Measurements from ENCODE around the gene ARID2.

ARID2 gene

DNA sequence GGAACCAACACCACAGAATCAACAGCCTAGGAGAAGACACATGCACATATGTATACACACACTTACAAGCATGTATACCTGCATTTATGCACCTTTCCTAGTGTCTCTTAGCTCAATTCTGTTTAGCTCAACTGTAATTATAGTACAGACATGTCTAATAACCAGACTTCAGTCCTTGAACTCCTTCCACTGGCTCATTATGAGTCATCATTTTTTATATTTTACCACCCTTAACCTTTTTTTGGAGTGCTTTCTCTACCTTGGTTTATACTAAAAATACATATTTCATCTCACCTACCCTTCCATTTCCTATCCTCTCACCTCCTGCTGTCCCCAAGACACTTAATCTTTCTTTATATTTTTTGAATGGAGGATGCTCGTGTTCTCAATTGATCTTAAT is 110.4 kb downstream of the ARID2 start:
- peaks cover 49% of the 10 kb centered on the region for H3K36me3 ChIP-seq (ENCODE audit: control insufficient read depth, low read length)

DNA sequence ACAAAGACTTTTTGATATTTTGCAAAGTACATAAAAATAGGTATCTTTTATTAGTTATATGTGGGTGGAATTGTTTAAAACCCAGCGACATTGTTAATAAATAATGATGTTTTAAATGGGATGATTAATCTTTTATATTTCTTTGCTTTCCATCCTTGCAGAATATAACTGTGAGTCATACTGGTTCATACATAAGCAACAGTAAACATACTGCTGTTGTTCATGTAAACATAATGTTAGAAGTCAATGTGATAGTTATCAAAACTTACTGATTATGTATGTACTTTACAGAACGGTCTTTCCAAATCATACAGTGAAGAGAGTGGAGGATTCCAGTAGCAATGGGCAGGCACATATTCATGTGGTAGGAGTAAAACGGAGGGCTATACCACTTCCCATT is 119.8 kb downstream of the ARID2 start:
- H3K27me3 ChIP-seq (ENCODE audit: control insufficient read depth, low read length), result no peaks in the 10 kb centered on the region
- TF ChIP-seq, protein P1, sequence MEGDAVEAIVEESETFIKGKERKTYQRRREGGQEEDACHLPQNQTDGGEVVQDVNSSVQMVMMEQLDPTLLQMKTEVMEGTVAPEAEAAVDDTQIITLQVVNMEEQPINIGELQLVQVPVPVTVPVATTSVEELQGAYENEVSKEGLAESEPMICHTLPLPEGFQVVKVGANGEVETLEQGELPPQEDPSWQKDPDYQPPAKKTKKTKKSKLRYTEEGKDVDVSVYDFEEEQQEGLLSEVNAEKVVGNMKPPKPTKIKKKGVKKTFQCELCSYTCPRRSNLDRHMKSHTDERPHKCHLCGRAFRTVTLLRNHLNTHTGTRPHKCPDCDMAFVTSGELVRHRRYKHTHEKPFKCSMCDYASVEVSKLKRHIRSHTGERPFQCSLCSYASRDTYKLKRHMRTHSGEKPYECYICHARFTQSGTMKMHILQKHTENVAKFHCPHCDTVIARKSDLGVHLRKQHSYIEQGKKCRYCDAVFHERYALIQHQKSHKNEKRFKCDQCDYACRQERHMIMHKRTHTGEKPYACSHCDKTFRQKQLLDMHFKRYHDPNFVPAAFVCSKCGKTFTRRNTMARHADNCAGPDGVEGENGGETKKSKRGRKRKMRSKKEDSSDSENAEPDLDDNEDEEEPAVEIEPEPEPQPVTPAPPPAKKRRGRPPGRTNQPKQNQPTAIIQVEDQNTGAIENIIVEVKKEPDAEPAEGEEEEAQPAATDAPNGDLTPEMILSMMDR (IDR thresholded peaks at IDR 0.05; ENCODE audit: low read depth, low read length, poor library complexity, severe bottlenecking), result no peak
- no peak for TF ChIP-seq EZH2phosphoT487 (IDR thresholded peaks at IDR 0.05; ENCODE audit: borderline replicate concordance, low read length)
- H3K36me3 ChIP-seq (ENCODE audit: control insufficient read depth, low read length), result peaks cover 63% of the 10 kb centered on the region

More for the DNA sequence above, 110.4 kb downstream of the ARID2 start:
- no peaks in the 10 kb centered on the region for H3K27me3 ChIP-seq (ENCODE audit: control insufficient read depth, low read length)
- H3K9me3 ChIP-seq (ENCODE audit: control insufficient read depth, insufficient read depth, low read length), result no peaks in the 10 kb centered on the region
- no peak for TF ChIP-seq EZH2phosphoT487 (IDR thresholded peaks at IDR 0.05; ENCODE audit: borderline replicate concordance, low read length)
- TF ChIP-seq, protein P1 (IDR thresholded peaks at IDR 0.05; ENCODE audit: low read depth, low read length, poor library complexity, severe bottlenecking), result no peak
- H3K9me2 ChIP-seq (replicated peaks; ENCODE audit: control insufficient read depth, low read length), result no peaks in the 10 kb centered on the region
- no peaks in the 10 kb centered on the region for H4K20me1 ChIP-seq (ENCODE audit: control insufficient read depth, insufficient read depth, low read depth, low read length)
- H3K27ac ChIP-seq (ENCODE audit: low read depth, low read length), result no peak overlapping the region
- H3K4me1 ChIP-seq (ENCODE audit: control insufficient read depth, low read length), result no peaks in the 10 kb centered on the region
- no peaks in the 10 kb centered on the region for H3K79me2 ChIP-seq (ENCODE audit: control insufficient read depth, low read length)
- no peaks in the 10 kb centered on the region for H3F3A ChIP-seq (ENCODE audit: control insufficient read depth, insufficient read depth)
- no peak overlapping the region for H3K4me2 ChIP-seq (ENCODE audit: low read length)
- no peak overlapping the region for H3K4me3 ChIP-seq (ENCODE audit: low read length)

DNA sequence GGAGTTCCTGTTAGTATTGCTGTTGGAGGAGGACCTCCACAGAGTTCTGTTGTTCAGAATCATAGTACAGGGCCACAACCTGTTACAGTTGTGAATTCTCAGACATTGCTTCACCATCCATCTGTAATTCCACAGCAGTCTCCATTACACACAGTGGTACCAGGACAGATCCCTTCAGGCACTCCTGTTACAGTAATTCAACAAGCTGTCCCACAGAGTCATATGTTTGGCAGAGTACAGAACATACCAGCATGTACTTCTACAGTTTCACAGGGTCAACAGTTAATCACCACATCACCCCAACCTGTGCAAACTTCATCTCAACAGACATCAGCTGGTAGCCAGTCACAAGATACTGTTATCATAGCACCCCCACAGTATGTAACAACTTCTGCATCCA is 120.8 kb downstream of the ARID2 start:
- TF ChIP-seq EZH2phosphoT487 (IDR thresholded peaks at IDR 0.05; ENCODE audit: borderline replicate concordance, low read length), result no peak
- TF ChIP-seq, protein P1 (IDR thresholded peaks at IDR 0.05; ENCODE audit: low read depth, low read length, poor library complexity, severe bottlenecking), result no peak
- Histone ChIP-seq H3K4me2 (ENCODE audit: low read length) (no peak overlapping the region), H3K27me3 (ENCODE audit: control insufficient read depth, low read length) (no peaks in the 10 kb centered on the region), H3K9me3 (ENCODE audit: control insufficient read depth, insufficient read depth, low read length) (no peaks in the 10 kb centered on the region), H3K9me2 (replicated peaks; ENCODE audit: control insufficient read depth, low read length) (no peaks in the 10 kb centered on the region), H3K79me2 (ENCODE audit: control insufficient read depth, low read length) (no peaks in the 10 kb centered on the region), H3K4me3 (ENCODE audit: low read length) (no peak overlapping the region), H3K36me3 (ENCODE audit: control insufficient read depth, low read length) (peaks cover 59% of the 10 kb centered on the region), H3K4me1 (ENCODE audit: control insufficient read depth, low read length) (no peaks in the 10 kb centered on the region), H3F3A (ENCODE audit: control insufficient read depth, insufficient read depth) (no peaks in the 10 kb centered on the region), H3K27ac (ENCODE audit: low read depth, low read length) (no peak overlapping the region), H4K20me1 (ENCODE audit: control insufficient read depth, insufficient read depth, low read depth, low read length) (no peaks in the 10 kb centered on the region)

More for the DNA sequence above, 119.8 kb downstream of the ARID2 start:
- no peak overlapping the region for H3K4me3 ChIP-seq (ENCODE audit: low read length)
- H4K20me1 ChIP-seq (ENCODE audit: control insufficient read depth, insufficient read depth, low read depth, low read length), result no peaks in the 10 kb centered on the region
- no peak overlapping the region for H3K4me2 ChIP-seq (ENCODE audit: low read length)
- H3K4me1 ChIP-seq (ENCODE audit: control insufficient read depth, low read length), result no peaks in the 10 kb centered on the region
- no peaks in the 10 kb centered on the region for H3F3A ChIP-seq (ENCODE audit: control insufficient read depth, insufficient read depth)
- no peaks in the 10 kb centered on the region for H3K79me2 ChIP-seq (ENCODE audit: control insufficient read depth, low read length)
- no peaks in the 10 kb centered on the region for H3K9me3 ChIP-seq (ENCODE audit: control insufficient read depth, insufficient read depth, low read length)
- H3K9me2 ChIP-seq (replicated peaks; ENCODE audit: control insufficient read depth, low read length), result no peaks in the 10 kb centered on the region
- no peak overlapping the region for H3K27ac ChIP-seq (ENCODE audit: low read depth, low read length)

All from DOHH2 (cell line).